ENCODE measurements around the gene TAOK3. TPM values are rescaled to one million over a fixed set of nuclear protein-coding genes. Genes with fewer than 3 reads are reported as not detected.

TAOK3 gene
- total and polyA plus RNA-seq, 9 of the 15 experiments (the other 6 are each of a cell fraction or from before 2014, with no cell fraction given) = 24.3 to 83.5 (median 47.1) TPM

DNA sequence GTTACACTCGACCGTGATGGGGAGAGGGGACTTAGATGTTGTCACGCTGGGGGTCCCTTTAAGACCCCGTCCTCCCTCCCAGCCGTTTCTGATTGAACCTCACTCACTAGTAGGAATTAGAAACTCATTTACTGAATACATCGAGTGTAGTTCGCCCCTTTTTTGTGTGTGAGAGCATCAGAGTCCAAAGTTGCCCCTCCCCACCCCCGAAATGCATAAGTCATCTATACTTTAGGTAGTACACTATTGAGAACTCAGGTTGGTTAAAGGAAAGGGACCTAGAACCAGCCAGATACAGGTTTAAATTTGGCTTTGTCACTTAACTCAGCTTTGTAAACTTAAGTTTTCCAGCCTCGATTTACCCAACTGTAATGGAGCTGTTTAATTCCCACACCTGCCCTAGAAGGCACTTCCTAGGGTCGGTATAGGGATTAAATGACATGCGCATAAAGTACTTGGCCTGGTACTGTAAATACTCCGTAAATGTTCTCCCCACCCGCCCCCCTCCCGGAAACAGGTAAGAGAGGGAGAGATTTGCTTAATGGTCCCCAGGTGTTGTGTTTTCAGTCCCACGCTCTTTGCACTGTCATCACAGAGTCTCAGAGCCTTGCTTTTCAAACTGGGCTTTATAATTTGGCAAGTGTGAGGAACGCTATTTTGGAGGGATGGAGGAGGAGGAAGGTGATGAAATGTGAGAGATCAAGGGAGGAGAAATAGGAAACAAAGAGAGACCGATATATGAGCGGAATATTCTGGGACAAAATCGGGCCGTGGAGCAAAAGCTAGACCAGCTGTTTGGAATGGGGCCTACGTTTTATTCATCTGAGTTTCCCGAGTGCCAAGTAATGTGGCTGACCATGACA, 4.5 kb upstream of the TAOK3 start:
- Histone ChIP-seq H4K20me1 (replicated peaks; ENCODE audit: control insufficient read depth, insufficient read depth, low read length) (peaks cover 6% of the 10 kb centered on the region), H3K79me2 (ENCODE audit: control insufficient read depth, insufficient read depth, low read length) (peaks cover 41% of the 10 kb centered on the region), H3K4me2 (ENCODE audit: insufficient read depth, low read length) (peak overlapping the region; percentile 94), H3K9ac (ENCODE audit: insufficient read depth in 1 of 2, low read depth in 2 of 2, low read length in 2 of 2) (peak overlapping the region; percentile 89 to 95), H3K27me3 (ENCODE audit: control insufficient read depth in 2 of 2, insufficient read depth in 2 of 2, low read length in 2 of 2) (no peaks in the 10 kb centered on the region), H3K36me3 (ENCODE audit: control insufficient read depth, insufficient read depth, low read length) (peaks cover 23% of the 10 kb centered on the region; the same call in 2 of the 3 replicates), H3K4me1 (replicated peaks in 1 of 2; ENCODE audit: control insufficient read depth in 2 of 2, insufficient read depth in 2 of 2, low read length in 2 of 2) (peaks cover 11 to 16% of the 10 kb centered on the region in 2 experiments; a peak in 3 of 5 replicates), H3K4me3 (peak overlapping the region; percentile 88), H2AFZ (ENCODE audit: low read depth, low read length) (peak overlapping the region; percentile 100), H3K9me3 (replicated peaks; ENCODE audit: control insufficient read depth, insufficient read depth, low read depth, low read length) (no peaks in the 10 kb centered on the region), H3K9me1 (ENCODE audit: control insufficient read depth, insufficient read depth, low read length) (no peaks in the 10 kb centered on the region), H3K27ac (ENCODE audit: extremely low read depth, low read depth, low read length) (peak overlapping the region; percentile 96; the same call in 2 of the 3 replicates)
- intact Hi-C loops (cut with micrococcal nuclease) = loop anchor here (5.0 kb wide), 1 partner anchor 500 kb away; no protein-coding TSS in a partner anchor
- no peak for ATAC-seq
- peak in 2 of 4 experiments; percentile 18 to 23 for DNase-seq (ENCODE audit: extremely low read depth in 1 of 4, low spot score in 3 of 4)
- TF ChIP-seq ZNF740 (CRISPR knock-in tag; IDR thresholded peaks at IDR 0.05) (no peak), ZNF740 (tag; IDR thresholded peaks at IDR 0.05) (no peak), KDM1A (IDR thresholded peaks at IDR 0.05) (0 out of 4 replicates have a peak, but pooled peaks of 1 of the 2 experiments have one; percentile 8), MAFG (tag; conservative IDR thresholded peaks at IDR 0.05) (0 out of 2 replicates have a peak, but pooled peaks have one; percentile 5), ETS1 (conservative IDR thresholded peaks at IDR 0.05; ENCODE audit: control insufficient read depth, low read depth, low read length) (0 out of 2 replicates have a peak, but pooled peaks have one; percentile 15), KDM4B (IDR thresholded peaks at IDR 0.05; ENCODE audit: borderline replicate concordance in 2 of 2, low read depth in 1 of 2) (no peak), PRDM10 (IDR thresholded peaks at IDR 0.05; ENCODE audit: partially characterized antibody) (no peak)
- 2% methylated on average over 20 of the region's 22 CpGs for WGBS (ENCODE audit: insufficient coverage, low coverage, missing lambda C conversion rate)
- in situ Hi-C loops (cut with MboI) = loop anchor here (5.0 kb wide), 1 partner anchor 255 kb away; no protein-coding TSS in a partner anchor
- POLR2A ChIA-PET = interaction anchor here (0.9 to 2.1 kb wide), 7 partner anchors 10 to 257 kb away, joined by 3 to 14 read pairs (median 5); no protein-coding TSS in a partner anchor
- BruUV-seq (replicated peaks) = TSS peak; percentile 39
- CTCF ChIA-PET (ENCODE audit: low intra/inter-chr PET ratio) = interaction anchor here (0.6 to 4.6 kb wide), 4 partner anchors 195 to 276 kb away, joined by 3 to 62 read pairs (median 18); no protein-coding TSS in a partner anchor
- FAIRE-seq = no peak

Measured in K562 (cell line).